ENCODE data around the gene ARHGAP25. TPM values are rescaled to one million over a fixed set of nuclear protein-coding genes. Genes with fewer than 3 reads are reported as not detected.

The ARHGAP25 gene
- total and polyA plus RNA-seq, 2 experiments from 2014 or later = 1.9 to 2.0 TPM

DNA sequence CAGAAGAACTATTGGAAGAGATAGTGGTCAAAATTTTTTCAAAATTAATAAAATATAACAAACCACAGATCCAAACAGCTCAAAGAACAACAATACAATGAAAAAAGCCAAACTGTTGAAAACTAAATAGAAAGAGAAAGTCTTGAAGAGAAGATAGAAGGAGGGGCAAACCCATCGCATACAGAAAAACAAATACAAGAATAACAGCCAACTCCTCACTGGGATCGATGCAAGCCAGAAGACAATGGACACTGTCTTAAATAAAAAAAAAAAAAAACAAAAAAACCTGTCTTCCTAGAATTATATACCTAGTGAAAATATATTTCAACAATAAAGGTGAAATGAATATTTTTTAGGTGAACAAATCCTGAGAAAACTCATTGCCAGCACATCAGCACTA lies 34.1 kb upstream of the ARHGAP25 start:
- H3F3A ChIP-seq (replicated peaks; ENCODE audit: low read depth) = no peaks in the 10 kb centered on the region
- H3K4me2 ChIP-seq = no peak overlapping the region
- no peaks in the 10 kb centered on the region for H3K79me2 ChIP-seq (replicated peaks; ENCODE audit: insufficient read depth)
- DNase-seq (ENCODE audit: low spot score) (no peak), ATAC-seq (no peak)
- peaks cover 4% of the 10 kb centered on the region; the same call in 1 of the 2 replicates for H3K9me2 ChIP-seq (ENCODE audit: insufficient read depth)
- H2AFZ ChIP-seq = no peak overlapping the region
- H3K27me3 ChIP-seq (ENCODE audit: insufficient read depth) = no peaks in the 10 kb centered on the region
- Mint-ChIP-seq H3K4me3 (no peak overlapping the region), H3K27ac (no peak overlapping the region), H3K4me1 (peaks cover 17% of the 10 kb centered on the region), H3K9me3 (peaks cover 35% of the 10 kb centered on the region), H3K36me3 (ENCODE audit: low read depth) (peaks cover 42% of the 10 kb centered on the region), H3K27me3 (ENCODE audit: insufficient read depth, low read depth, poor library complexity) (peaks cover 4% of the 10 kb centered on the region)
- 0 out of 2 replicates have a peak, but pooled peaks cover 11% of the 10 kb centered on the region for H3K36me3 ChIP-seq (ENCODE audit: insufficient read depth)
- no peak overlapping the region for H3K27ac ChIP-seq (ENCODE audit: low read depth)
- H3K4me1 ChIP-seq (ENCODE audit: insufficient read depth) = peaks cover 26% of the 10 kb centered on the region
- no peaks in the 10 kb centered on the region for H4K20me1 ChIP-seq (replicated peaks; ENCODE audit: insufficient read depth)
- no peak for TF ChIP-seq ZNF462 (CRISPR knock-in tag; IDR thresholded peaks at IDR 0.05)
- no peak for TF ChIP-seq EZH2 (IDR thresholded peaks at IDR 0.05; ENCODE audit: low read depth, unreplicated experiment)
- no peak for TF ChIP-seq ZNF114 (CRISPR knock-in tag; IDR thresholded peaks at IDR 0.05)
- no peak for TF ChIP-seq NANOG (IDR thresholded peaks at IDR 0.05; ENCODE audit: borderline replicate concordance)
- TF ChIP-seq REST (IDR thresholded peaks at IDR 0.05; ENCODE audit: unreplicated experiment) = no peak
- no peak for TF ChIP-seq ZNF331 (CRISPR knock-in tag; IDR thresholded peaks at IDR 0.05; ENCODE audit: low read depth)
- TF ChIP-seq EZH2phosphoT487 (IDR thresholded peaks at IDR 0.05; ENCODE audit: unreplicated experiment) = no peak
- TF ChIP-seq POLR2AphosphoS5 (IDR thresholded peaks at IDR 0.05; ENCODE audit: low read depth) = no peak
- no peak for TF ChIP-seq STAT1 (IDR thresholded peaks at IDR 0.05; ENCODE audit: unreplicated experiment)
- no peak for TF ChIP-seq CREB1 (CRISPR knock-in tag; IDR thresholded peaks at IDR 0.05; ENCODE audit: low read depth)
- TF ChIP-seq ETS1 (IDR thresholded peaks at IDR 0.05) = no peak
- no peak for TF ChIP-seq JUNB (IDR thresholded peaks at IDR 0.05; ENCODE audit: unreplicated experiment)
- TF ChIP-seq, protein P1, sequence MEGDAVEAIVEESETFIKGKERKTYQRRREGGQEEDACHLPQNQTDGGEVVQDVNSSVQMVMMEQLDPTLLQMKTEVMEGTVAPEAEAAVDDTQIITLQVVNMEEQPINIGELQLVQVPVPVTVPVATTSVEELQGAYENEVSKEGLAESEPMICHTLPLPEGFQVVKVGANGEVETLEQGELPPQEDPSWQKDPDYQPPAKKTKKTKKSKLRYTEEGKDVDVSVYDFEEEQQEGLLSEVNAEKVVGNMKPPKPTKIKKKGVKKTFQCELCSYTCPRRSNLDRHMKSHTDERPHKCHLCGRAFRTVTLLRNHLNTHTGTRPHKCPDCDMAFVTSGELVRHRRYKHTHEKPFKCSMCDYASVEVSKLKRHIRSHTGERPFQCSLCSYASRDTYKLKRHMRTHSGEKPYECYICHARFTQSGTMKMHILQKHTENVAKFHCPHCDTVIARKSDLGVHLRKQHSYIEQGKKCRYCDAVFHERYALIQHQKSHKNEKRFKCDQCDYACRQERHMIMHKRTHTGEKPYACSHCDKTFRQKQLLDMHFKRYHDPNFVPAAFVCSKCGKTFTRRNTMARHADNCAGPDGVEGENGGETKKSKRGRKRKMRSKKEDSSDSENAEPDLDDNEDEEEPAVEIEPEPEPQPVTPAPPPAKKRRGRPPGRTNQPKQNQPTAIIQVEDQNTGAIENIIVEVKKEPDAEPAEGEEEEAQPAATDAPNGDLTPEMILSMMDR (conservative IDR thresholded peaks at IDR 0.05; ENCODE audit: low read depth in 2 of 2) = no peak
- no peak overlapping the region for H3K4me3 ChIP-seq
